ENCODE measurements around the gene HYAL1.
A peak's percentile ranks its signal among the peaks of the same experiment; 100 is the strongest.

Gene HYAL1

GRCh38 chr3:50260027-50260941 lies 43.1 kb downstream of the HYAL1 start:
- DNase-seq (ENCODE audit: low read depth), result peak; percentile 88

- DNase-seq (ENCODE audit: low read depth), result no peak
These were observed 43.8 kb downstream of the HYAL1 start for GRCh38 chr3:50259432-50260026.

- DNase-seq (ENCODE audit: low read depth), result no peak
These were observed 44.4 kb downstream of the HYAL1 start for GRCh38 chr3:50258979-50259378.

- no peak for DNase-seq (ENCODE audit: low read depth)
These were observed 45.2 kb downstream of the HYAL1 start for GRCh38 chr3:50258029-50258680.

GRCh38 chr3:50256978-50257890 lies 46.1 kb downstream of the HYAL1 start:
- peak; percentile 55 for DNase-seq (ENCODE audit: low read depth)

GRCh38 chr3:50255251-50255615 lies 48.1 kb downstream of the HYAL1 start:
- no peak for DNase-seq (ENCODE audit: low read depth)

- DNase-seq (ENCODE audit: low read depth), result peak; percentile 78
These were observed 48.7 kb downstream of the HYAL1 start for GRCh38 chr3:50254577-50255250.

GRCh38 chr3:50251220-50251619 lies 52.2 kb downstream of the HYAL1 start:
- peak; percentile 98 for DNase-seq (ENCODE audit: low read depth)

- no peak for DNase-seq (ENCODE audit: low read depth)
These were observed 52.9 kb downstream of the HYAL1 start for GRCh38 chr3:50250514-50250913.
